Liver (tissue), 9 donors: ENCODE measurements around the gene LACC1. TPM values are rescaled to one million over a fixed set of nuclear protein-coding genes. Genes with fewer than 3 reads are reported as not detected.

Experiments used
- DNase-seq: peaks from one replicate; pipeline ENCODE4 v3.0.0-alpha.2; 2017; ENCODE audit warnings: low spot score
- H3K27ac ChIP-seq, 2 donors: one replicate each; pipeline ENCODE4 v1.7.0; 2013; ENCODE audit warnings: inconsistent platforms in 2 of 2, low read length in 2 of 2, control low read depth in 1 of 2, low read depth in 1 of 2, mild to moderate bottlenecking in 1 of 2
- H3K27me3 ChIP-seq, 4 donors: one replicate each; pipeline versions ENCODE4 v1.6.1 to v1.7.0; 2013; ENCODE audit warnings: low read length in 3 of 4, inconsistent platforms in 1 of 4, mild to moderate bottlenecking in 1 of 4, moderate library complexity in 1 of 4; ENCODE audit not compliant: control insufficient read depth in 4 of 4, insufficient read depth in 4 of 4
- H3K36me3 ChIP-seq, 4 donors: one replicate each; pipeline versions ENCODE4 v1.6.1 to v1.7.0; 2013; ENCODE audit warnings: low read length in 3 of 4, mild to moderate bottlenecking in 3 of 4, low read depth in 1 of 4, moderate library complexity in 1 of 4; ENCODE audit not compliant: control insufficient read depth in 4 of 4, insufficient read depth in 3 of 4
- H3K4me1 ChIP-seq, 4 donors: one replicate each; pipeline versions ENCODE4 v1.6.1 to v1.7.0; 2013; ENCODE audit warnings: low read length in 3 of 4, mild to moderate bottlenecking in 3 of 4, moderate library complexity in 1 of 4; ENCODE audit not compliant: control insufficient read depth in 4 of 4, insufficient read depth in 4 of 4
- H3K4me3 ChIP-seq, 3 donors: one replicate each; pipeline versions ENCODE4 v1.6.1 to v1.7.0; 2013; ENCODE audit warnings: low read length in 3 of 3, control low read depth in 1 of 3, low read depth in 1 of 3, mild to moderate bottlenecking in 1 of 3
- H3K9ac ChIP-seq, 2 donors: one replicate each; pipeline ENCODE4 v1.7.0; 2013; ENCODE audit warnings: low read length in 2 of 2, mild to moderate bottlenecking in 2 of 2, moderate library complexity in 2 of 2, control low read depth in 1 of 2, low read depth in 1 of 2
- H3K9me3 ChIP-seq, 4 donors: one replicate each; pipeline versions ENCODE4 v1.6.1 to v1.7.0; 2013; ENCODE audit warnings: low read length in 3 of 4; ENCODE audit not compliant: control insufficient read depth in 4 of 4
- EGR1 ChIP-seq, 2 donors: IDR thresholded peaks; 2 replicates each; pipeline ENCODE4 v1.6.1; 2016 to 2018; ENCODE audit warnings: antibody characterized with exemption in 2 of 2, low read depth in 2 of 2
- FOXA1 ChIP-seq: IDR thresholded peaks from 2 replicates; pipeline ENCODE4 v1.6.1; 2016; ENCODE audit warnings: antibody characterized with exemption
- FOXA2 ChIP-seq: IDR thresholded peaks from 2 replicates; pipeline ENCODE4 v1.6.1; 2016; ENCODE audit warnings: antibody characterized with exemption
- GABPA ChIP-seq, 2 donors: IDR thresholded peaks in 1 of 2; conservative IDR thresholded peaks in 1 of 2; 2 replicates each; pipeline ENCODE4 v1.6.1; 2016; ENCODE audit warnings: antibody characterized with exemption in 2 of 2, mild to moderate bottlenecking in 1 of 2, moderate library complexity in 1 of 2
- HNF4A ChIP-seq, 2 donors: conservative IDR thresholded peaks; 2 replicates each; pipeline ENCODE4 v1.6.1; 2016; ENCODE audit warnings: antibody characterized with exemption in 2 of 2, mild to moderate bottlenecking in 2 of 2
- HNF4G ChIP-seq: IDR thresholded peaks from 2 replicates; pipeline ENCODE4 v1.6.1; 2016; ENCODE audit warnings: antibody characterized with exemption
- JUND ChIP-seq, 2 donors: IDR thresholded peaks; 2 replicates each; pipeline ENCODE4 v1.6.1; 2016; ENCODE audit warnings: antibody characterized with exemption in 2 of 2
- NR2F2 ChIP-seq: IDR thresholded peaks from 2 replicates; pipeline ENCODE4 v1.6.1; 2016; ENCODE audit warnings: antibody characterized with exemption
- RAD21 ChIP-seq, 2 donors: IDR thresholded peaks; 2 replicates each; pipeline ENCODE4 v1.6.1; 2016; ENCODE audit warnings: antibody characterized with exemption in 2 of 2, mild to moderate bottlenecking in 2 of 2
- RXRA ChIP-seq, 2 donors: IDR thresholded peaks; 2 replicates each; pipeline ENCODE4 v1.6.1; 2017 to 2018; ENCODE audit warnings: antibody characterized with exemption in 2 of 2, mild to moderate bottlenecking in 1 of 2
- SP1 ChIP-seq: IDR thresholded peaks from 2 replicates; pipeline ENCODE4 v1.6.1; 2018; ENCODE audit warnings: antibody characterized with exemption, mild to moderate bottlenecking
- TAF1 ChIP-seq: conservative IDR thresholded peaks from 2 replicates; pipeline ENCODE4 v1.6.1; 2016; ENCODE audit warnings: antibody characterized with exemption, mild to moderate bottlenecking
- YY1 ChIP-seq: IDR thresholded peaks from 2 replicates; pipeline ENCODE4 v1.6.1; 2016; ENCODE audit warnings: antibody characterized with exemption, mild to moderate bottlenecking
- polyA plus RNA-seq, 2 donors: library from polyadenylated mRNA; stranded (reverse) in 1 of 2; unstranded in 1 of 2; fragments of 200-250 nt in 1 of 2; fragments of >200 nt in 1 of 2; fragmentation: Nextera tagmentation in 1 of 2; extraction: Ambion mirVana in 1 of 2; gene quantifications; one replicate each; pipeline versions ENCODE4 v1.2.1 to v1.2.3, GENCODE V29; 2013 to 2015
- total RNA-seq, 2 donors: library from RNA; depleted of rRNA; stranded (reverse); fragments of >200 nt; gene quantifications; one replicate each; pipeline ENCODE4 v1.2.3, GENCODE V29; 2014
- TF ChIP-seq, protein P1 (sequence below): IDR thresholded peaks from 2 replicates; pipeline ENCODE4 v1.6.1; 2016; ENCODE audit warnings: antibody characterized with exemption
- TF ChIP-seq, protein P2 (sequence below): IDR thresholded peaks from 2 replicates; pipeline ENCODE4 v1.6.1; 2016; ENCODE audit warnings: antibody characterized with exemption
- TF ChIP-seq, protein P3 (sequence below): IDR thresholded peaks from 2 replicates; pipeline ENCODE4 v1.6.1; 2016; ENCODE audit warnings: antibody characterized with exemption
- TF ChIP-seq, protein P4 (sequence below): fragments of 150-350 bp; IDR thresholded peaks from 2 replicates; pipeline ENCODE4 v1.5.1; 2017; ENCODE audit warnings: improper control_type of control experiment, low read depth, low read length; ENCODE audit not compliant: missing input control
- TF ChIP-seq, protein P5 (sequence below): IDR thresholded peaks from 2 replicates; pipeline ENCODE4 v1.6.1; 2016; ENCODE audit warnings: antibody characterized with exemption, mild to moderate bottlenecking
- donor health status: healthy.
- donor health status: healthy.
- donor health status: healthy.
- donor health status: healthy.
- donor health status: healthy.

The LACC1 gene
- total and polyA plus RNA-seq, 4 donors, result 2.2 to 4.4 (median 2.5) TPM

DNA sequence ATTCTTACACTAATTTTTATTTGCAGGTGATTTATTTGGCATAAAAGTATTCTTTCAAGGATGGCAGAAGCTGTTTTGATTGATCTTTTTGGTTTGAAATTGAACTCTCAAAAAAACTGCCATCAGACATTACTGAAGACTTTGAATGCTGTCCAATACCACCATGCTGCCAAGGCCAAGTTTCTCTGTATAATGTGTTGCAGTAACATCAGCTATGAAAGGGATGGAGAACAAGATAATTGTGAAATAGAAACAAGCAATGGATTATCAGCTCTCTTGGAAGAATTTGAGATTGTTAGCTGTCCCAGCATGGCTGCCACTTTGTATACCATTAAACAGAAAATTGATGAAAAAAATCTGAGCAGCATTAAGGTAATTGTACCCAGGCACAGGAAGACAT, 1.2 kb downstream of the LACC1 start:
- H3K9ac ChIP-seq, result no peak overlapping the region
- no peak for DNase-seq
- H3K36me3 ChIP-seq, result peaks cover 0 to 3% (median 0%) of the 10 kb centered on the region in 4 donors
- H3K27ac ChIP-seq, result no peak overlapping the region
- H3K27me3 ChIP-seq, result no peaks in the 10 kb centered on the region
- H3K4me3 ChIP-seq, result no peak overlapping the region
- TF ChIP-seq SP1, result no peak
- TF ChIP-seq JUND (IDR thresholded peaks at IDR 0.05), result no peak
- no peak for TF ChIP-seq TAF1
- TF ChIP-seq, protein P1, sequence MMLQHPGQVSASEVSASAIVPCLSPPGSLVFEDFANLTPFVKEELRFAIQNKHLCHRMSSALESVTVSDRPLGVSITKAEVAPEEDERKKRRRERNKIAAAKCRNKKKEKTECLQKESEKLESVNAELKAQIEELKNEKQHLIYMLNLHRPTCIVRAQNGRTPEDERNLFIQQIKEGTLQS, result no peak
- no peak for TF ChIP-seq FOXA1
- TF ChIP-seq FOXA2, result no peak
- TF ChIP-seq, protein P2, sequence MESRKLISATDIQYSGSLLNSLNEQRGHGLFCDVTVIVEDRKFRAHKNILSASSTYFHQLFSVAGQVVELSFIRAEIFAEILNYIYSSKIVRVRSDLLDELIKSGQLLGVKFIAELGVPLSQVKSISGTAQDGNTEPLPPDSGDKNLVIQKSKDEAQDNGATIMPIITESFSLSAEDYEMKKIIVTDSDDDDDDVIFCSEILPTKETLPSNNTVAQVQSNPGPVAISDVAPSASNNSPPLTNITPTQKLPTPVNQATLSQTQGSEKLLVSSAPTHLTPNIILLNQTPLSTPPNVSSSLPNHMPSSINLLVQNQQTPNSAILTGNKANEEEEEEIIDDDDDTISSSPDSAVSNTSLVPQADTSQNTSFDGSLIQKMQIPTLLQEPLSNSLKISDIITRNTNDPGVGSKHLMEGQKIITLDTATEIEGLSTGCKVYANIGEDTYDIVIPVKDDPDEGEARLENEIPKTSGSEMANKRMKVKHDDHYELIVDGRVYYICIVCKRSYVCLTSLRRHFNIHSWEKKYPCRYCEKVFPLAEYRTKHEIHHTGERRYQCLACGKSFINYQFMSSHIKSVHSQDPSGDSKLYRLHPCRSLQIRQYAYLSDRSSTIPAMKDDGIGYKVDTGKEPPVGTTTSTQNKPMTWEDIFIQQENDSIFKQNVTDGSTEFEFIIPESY, result no peak
- TF ChIP-seq YY1, result no peak
- TF ChIP-seq, protein P3, sequence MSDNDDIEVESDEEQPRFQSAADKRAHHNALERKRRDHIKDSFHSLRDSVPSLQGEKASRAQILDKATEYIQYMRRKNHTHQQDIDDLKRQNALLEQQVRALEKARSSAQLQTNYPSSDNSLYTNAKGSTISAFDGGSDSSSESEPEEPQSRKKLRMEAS, result no peak
- no peak for TF ChIP-seq RAD21 (IDR thresholded peaks at IDR 0.05)
- no peak for TF ChIP-seq GABPA (IDR thresholded peaks at IDR 0.05 in 1 of 2, conservative IDR thresholded peaks at IDR 0.05 in 1 of 2)
- TF ChIP-seq HNF4A (conservative IDR thresholded peaks at IDR 0.05), result no peak
- no peak for TF ChIP-seq HNF4G
- TF ChIP-seq, protein P4, sequence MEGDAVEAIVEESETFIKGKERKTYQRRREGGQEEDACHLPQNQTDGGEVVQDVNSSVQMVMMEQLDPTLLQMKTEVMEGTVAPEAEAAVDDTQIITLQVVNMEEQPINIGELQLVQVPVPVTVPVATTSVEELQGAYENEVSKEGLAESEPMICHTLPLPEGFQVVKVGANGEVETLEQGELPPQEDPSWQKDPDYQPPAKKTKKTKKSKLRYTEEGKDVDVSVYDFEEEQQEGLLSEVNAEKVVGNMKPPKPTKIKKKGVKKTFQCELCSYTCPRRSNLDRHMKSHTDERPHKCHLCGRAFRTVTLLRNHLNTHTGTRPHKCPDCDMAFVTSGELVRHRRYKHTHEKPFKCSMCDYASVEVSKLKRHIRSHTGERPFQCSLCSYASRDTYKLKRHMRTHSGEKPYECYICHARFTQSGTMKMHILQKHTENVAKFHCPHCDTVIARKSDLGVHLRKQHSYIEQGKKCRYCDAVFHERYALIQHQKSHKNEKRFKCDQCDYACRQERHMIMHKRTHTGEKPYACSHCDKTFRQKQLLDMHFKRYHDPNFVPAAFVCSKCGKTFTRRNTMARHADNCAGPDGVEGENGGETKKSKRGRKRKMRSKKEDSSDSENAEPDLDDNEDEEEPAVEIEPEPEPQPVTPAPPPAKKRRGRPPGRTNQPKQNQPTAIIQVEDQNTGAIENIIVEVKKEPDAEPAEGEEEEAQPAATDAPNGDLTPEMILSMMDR, result no peak
- TF ChIP-seq, protein P5, sequence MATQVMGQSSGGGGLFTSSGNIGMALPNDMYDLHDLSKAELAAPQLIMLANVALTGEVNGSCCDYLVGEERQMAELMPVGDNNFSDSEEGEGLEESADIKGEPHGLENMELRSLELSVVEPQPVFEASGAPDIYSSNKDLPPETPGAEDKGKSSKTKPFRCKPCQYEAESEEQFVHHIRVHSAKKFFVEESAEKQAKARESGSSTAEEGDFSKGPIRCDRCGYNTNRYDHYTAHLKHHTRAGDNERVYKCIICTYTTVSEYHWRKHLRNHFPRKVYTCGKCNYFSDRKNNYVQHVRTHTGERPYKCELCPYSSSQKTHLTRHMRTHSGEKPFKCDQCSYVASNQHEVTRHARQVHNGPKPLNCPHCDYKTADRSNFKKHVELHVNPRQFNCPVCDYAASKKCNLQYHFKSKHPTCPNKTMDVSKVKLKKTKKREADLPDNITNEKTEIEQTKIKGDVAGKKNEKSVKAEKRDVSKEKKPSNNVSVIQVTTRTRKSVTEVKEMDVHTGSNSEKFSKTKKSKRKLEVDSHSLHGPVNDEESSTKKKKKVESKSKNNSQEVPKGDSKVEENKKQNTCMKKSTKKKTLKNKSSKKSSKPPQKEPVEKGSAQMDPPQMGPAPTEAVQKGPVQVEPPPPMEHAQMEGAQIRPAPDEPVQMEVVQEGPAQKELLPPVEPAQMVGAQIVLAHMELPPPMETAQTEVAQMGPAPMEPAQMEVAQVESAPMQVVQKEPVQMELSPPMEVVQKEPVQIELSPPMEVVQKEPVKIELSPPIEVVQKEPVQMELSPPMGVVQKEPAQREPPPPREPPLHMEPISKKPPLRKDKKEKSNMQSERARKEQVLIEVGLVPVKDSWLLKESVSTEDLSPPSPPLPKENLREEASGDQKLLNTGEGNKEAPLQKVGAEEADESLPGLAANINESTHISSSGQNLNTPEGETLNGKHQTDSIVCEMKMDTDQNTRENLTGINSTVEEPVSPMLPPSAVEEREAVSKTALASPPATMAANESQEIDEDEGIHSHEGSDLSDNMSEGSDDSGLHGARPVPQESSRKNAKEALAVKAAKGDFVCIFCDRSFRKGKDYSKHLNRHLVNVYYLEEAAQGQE, result no peak
- no peak for TF ChIP-seq NR2F2
- no peak for TF ChIP-seq RXRA (IDR thresholded peaks at IDR 0.05)
- TF ChIP-seq EGR1 (IDR thresholded peaks at IDR 0.05; ENCODE audit: low read depth in 2 of 2), result no peak
- peaks cover 4 to 20% (median 8%) of the 10 kb centered on the region in 4 donors for H3K4me1 ChIP-seq
- H3K9me3 ChIP-seq, result no peaks in the 10 kb centered on the region
